ENCODE results near the gene NOX3. TPM values are rescaled to one million over a fixed set of nuclear protein-coding genes. Genes with fewer than 3 reads are reported as not detected.

The NOX3 gene
- total and polyA plus RNA-seq, 2 of the 8 experiments (the other 6 are each of a cell fraction or from before 2014, with no cell fraction given), result not detected

DNA sequence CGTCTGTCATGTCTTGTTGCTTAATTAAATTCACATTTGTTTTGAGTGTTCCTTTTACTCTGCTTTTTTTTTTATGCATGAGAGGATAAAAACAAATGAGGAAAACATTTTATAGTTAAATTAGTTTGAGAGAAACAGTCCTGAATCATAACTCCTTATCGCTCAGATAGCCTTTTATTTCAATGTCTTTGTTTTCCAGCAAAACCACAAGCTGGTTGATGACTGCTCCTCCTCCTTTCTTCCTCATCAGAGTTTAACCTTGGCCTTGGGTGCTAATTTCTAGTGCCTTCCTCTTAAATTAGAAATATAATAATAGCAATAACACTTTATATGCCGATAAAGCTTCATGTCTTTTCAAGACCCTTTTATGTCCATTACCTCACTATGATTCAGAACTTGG, 3.1 kb downstream of the NOX3 start:
- no peak overlapping the region for H2BK12ac ChIP-seq (ENCODE audit: low read depth, low read length)
- H3K4ac ChIP-seq (replicated peaks; ENCODE audit: insufficient read length, low read depth, low read length), result no peak overlapping the region
- TF ChIP-seq, protein P1, sequence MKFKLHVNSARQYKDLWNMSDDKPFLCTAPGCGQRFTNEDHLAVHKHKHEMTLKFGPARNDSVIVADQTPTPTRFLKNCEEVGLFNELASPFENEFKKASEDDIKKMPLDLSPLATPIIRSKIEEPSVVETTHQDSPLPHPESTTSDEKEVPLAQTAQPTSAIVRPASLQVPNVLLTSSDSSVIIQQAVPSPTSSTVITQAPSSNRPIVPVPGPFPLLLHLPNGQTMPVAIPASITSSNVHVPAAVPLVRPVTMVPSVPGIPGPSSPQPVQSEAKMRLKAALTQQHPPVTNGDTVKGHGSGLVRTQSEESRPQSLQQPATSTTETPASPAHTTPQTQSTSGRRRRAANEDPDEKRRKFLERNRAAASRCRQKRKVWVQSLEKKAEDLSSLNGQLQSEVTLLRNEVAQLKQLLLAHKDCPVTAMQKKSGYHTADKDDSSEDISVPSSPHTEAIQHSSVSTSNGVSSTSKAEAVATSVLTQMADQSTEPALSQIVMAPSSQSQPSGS (IDR thresholded peaks at IDR 0.05; ENCODE audit: low read length), result no peak
- TF ChIP-seq MAFK (IDR thresholded peaks at IDR 0.05; ENCODE audit: low read depth, low read length), result no peak
- no peak for TF ChIP-seq GTF2F1 (IDR thresholded peaks at IDR 0.05; ENCODE audit: borderline replicate concordance, low read depth, low read length)
- no peaks in the 10 kb centered on the region for H3K36me3 ChIP-seq (ENCODE audit: control insufficient read depth in 2 of 4, insufficient read depth in 4 of 4, low read length in 3 of 4)
- H3K23ac ChIP-seq (ENCODE audit: insufficient read length), result no peak overlapping the region
- no peak overlapping the region for H3K27ac ChIP-seq (ENCODE audit: low read depth, low read length)
- CTCF ChIA-PET (ENCODE audit: partially characterized antibody), result interaction anchor here (0.6 to 1.6 kb wide), 3 partner anchors 42 to 1060 kb away, joined by 3 to 4 read pairs (median 3); no protein-coding TSS in a partner anchor
- H3K4me3 ChIP-seq (ENCODE audit: extremely low read depth in 1 of 4, insufficient read depth in 2 of 4, low read depth in 3 of 4, low read length in 4 of 4), result no peak overlapping the region
- 92% methylated on average over 3 of the region's 3 CpGs; no CpG with 5 or more reads in 1 of the 2 experiments for WGBS, 2 experiments (ENCODE audit: extremely low coverage in 1 of 2, insufficient coverage in 1 of 2, insufficient read length in 1 of 2, insufficient replicate concordance in 2 of 2, low coverage in 1 of 2, low lambda C conversion rate in 2 of 2, missing lambda C conversion rate in 1 of 2)
- H3K9me3 ChIP-seq (ENCODE audit: insufficient read depth in 2 of 2, low read depth in 1 of 2, low read length in 1 of 2), result no peaks in the 10 kb centered on the region
- H3K79me1 ChIP-seq (ENCODE audit: low read depth, low read length), result no peaks in the 10 kb centered on the region
- no peaks in the 10 kb centered on the region for H3K23me2 ChIP-seq (ENCODE audit: low read depth, low read length)
- H4K5ac ChIP-seq (ENCODE audit: insufficient read length, low read depth, low read length), result no peak overlapping the region
- H3K27me3 ChIP-seq (replicated peaks in 1 of 4; ENCODE audit: control insufficient read depth in 3 of 4, extremely low read depth in 1 of 4, insufficient read depth in 3 of 4, low read length in 3 of 4), result no peaks in the 10 kb centered on the region
- no peak overlapping the region for H2BK15ac ChIP-seq (ENCODE audit: low read length)
- POLR2A ChIA-PET (ENCODE audit: partially characterized antibody), result no interaction called here
- no peak overlapping the region for H3K4me2 ChIP-seq (ENCODE audit: insufficient read depth in 1 of 2, low read depth in 2 of 2, low read length in 2 of 2)
- H3K9ac ChIP-seq (replicated peaks in 1 of 4; ENCODE audit: extremely low read depth in 1 of 4, low read depth in 3 of 4, low read length in 3 of 4), result no peak overlapping the region
- DNase-seq (ENCODE audit: low read depth in 1 of 2, low spot score in 2 of 2) (no peak), FAIRE-seq (no peak)
- no peak overlapping the region for H3K14ac ChIP-seq (ENCODE audit: insufficient read length)
- H3K56ac ChIP-seq (replicated peaks; ENCODE audit: insufficient read length, low read depth, low read length), result no peak overlapping the region
- H3K4me1 ChIP-seq (replicated peaks in 1 of 4; ENCODE audit: control insufficient read depth in 3 of 4, insufficient read depth in 4 of 4, low read length in 3 of 4), result peaks cover 0 to 14% (median 3%) of the 10 kb centered on the region in 4 experiments; a peak in 3 of 7 replicates
- H3K18ac ChIP-seq (ENCODE audit: extremely low read depth, low read length), result no peak overlapping the region
- no peak overlapping the region for H2BK120ac ChIP-seq (replicated peaks; ENCODE audit: low read depth, low read length)
- H2AFZ ChIP-seq (ENCODE audit: low read length), result no peak overlapping the region
- H2BK20ac ChIP-seq (ENCODE audit: low read length), result no peak overlapping the region
- H2AK5ac ChIP-seq (ENCODE audit: low read depth, low read length), result no peak overlapping the region
- no peaks in the 10 kb centered on the region for H4K20me1 ChIP-seq (replicated peaks in 1 of 2; ENCODE audit: control insufficient read depth in 1 of 2, insufficient read depth in 2 of 2, low read length in 2 of 2)
- no peak overlapping the region for H4K91ac ChIP-seq (replicated peaks; ENCODE audit: insufficient read length, low read length)
- H4K8ac ChIP-seq (ENCODE audit: extremely low read depth, insufficient read depth, low read length), result no peak overlapping the region
- H3K79me2 ChIP-seq (ENCODE audit: control insufficient read depth in 1 of 2, insufficient read depth in 2 of 2, low read length in 2 of 2), result no peaks in the 10 kb centered on the region
- H2BK5ac ChIP-seq (ENCODE audit: low read depth, low read length), result no peak overlapping the region
